ENCODE results near the gene JAZF1.

Gene JAZF1

GRCh38 chr7:28083998-28084985 lies 96.3 kb downstream of the JAZF1 start:
- FAIRE-seq = no peak
- DNase-seq (ENCODE audit: insufficient read length, low spot score) = no peak

GRCh38 chr7:28083164-28083997 lies 97.2 kb downstream of the JAZF1 start:
- DNase-seq (ENCODE audit: insufficient read length, low spot score) (no peak), FAIRE-seq (no peak)
- no peak for TF ChIP-seq CTCF (IDR thresholded peaks at IDR 0.05; ENCODE audit: insufficient read depth, missing control alignments)

More at GRCh38 chr7:28083998-28084985, 96.3 kb downstream of the JAZF1 start:
- no peak for TF ChIP-seq CTCF (IDR thresholded peaks at IDR 0.05; ENCODE audit: insufficient read depth, missing control alignments)

- no peak for DNase-seq (ENCODE audit: insufficient read length, low spot score)
- FAIRE-seq = no peak
- no peak for TF ChIP-seq CTCF (IDR thresholded peaks at IDR 0.05; ENCODE audit: insufficient read depth, missing control alignments)
These were observed 98.5 kb downstream of the JAZF1 start for GRCh38 chr7:28082071-28082470.

GRCh38 chr7:28081016-28081415 lies 99.6 kb downstream of the JAZF1 start:
- no peak for FAIRE-seq
- no peak for TF ChIP-seq CTCF (IDR thresholded peaks at IDR 0.05; ENCODE audit: insufficient read depth, missing control alignments)
- no peak for DNase-seq (ENCODE audit: insufficient read length, low spot score)

GRCh38 chr7:28078036-28078901 lies 102.3 kb downstream of the JAZF1 start:
- peak; percentile 97 for TF ChIP-seq CTCF (IDR thresholded peaks at IDR 0.05; ENCODE audit: insufficient read depth, missing control alignments)
- DNase-seq (ENCODE audit: insufficient read length, low spot score) (no peak), FAIRE-seq (peak; percentile 55)

GRCh38 chr7:28077616-28078015 lies 103.0 kb downstream of the JAZF1 start:
- DNase-seq (ENCODE audit: insufficient read length, low spot score) (no peak), FAIRE-seq (no peak)
- TF ChIP-seq CTCF (IDR thresholded peaks at IDR 0.05; ENCODE audit: insufficient read depth, missing control alignments) = no peak
